WTC11 (cell line): ENCODE measurements around the gene TNC. TPM values are rescaled to one million over a fixed set of nuclear protein-coding genes. Genes with fewer than 3 reads are reported as not detected.

Experiments used
- ATAC-seq: fragments of 200-7000 bp; cut with Tn5 transposase; 2 replicates; pipeline ENCODE4 v1.10.0; 2021; ENCODE audit warnings: mild to moderate bottlenecking, moderate library complexity
- CTCF ChIA-PET: fragments of 300-600 bp; sonication (Branson Sonifier 250); formaldehyde crosslinking; loops from one replicate; lab custom pipeline; 2021; ENCODE audit warnings: antibody characterized with exemption; lab: Charles Lee
- POLR2A ChIA-PET: fragments of 350-600 bp; sonication (Branson Sonifier 250); formaldehyde crosslinking; loops from one replicate; lab custom pipeline; 2021; ENCODE audit warnings: antibody characterized with exemption; lab: Charles Lee
- DNase-seq: peaks from one replicate; pipeline ENCODE4 v3.0.0; 2021; ENCODE audit warnings: low spot score
- H3K27ac Mint-ChIP-seq: 2 replicates; pipeline ENCODE4 v1.8.0; 2021; ENCODE audit warnings: mixed read lengths
- H3K27me3 Mint-ChIP-seq: 2 replicates; pipeline ENCODE4 v1.8.0; 2021; ENCODE audit warnings: low read depth, mild to moderate bottlenecking, moderate library complexity, mixed read lengths
- H3K36me3 Mint-ChIP-seq: 2 replicates; pipeline ENCODE4 v1.8.0; 2021; ENCODE audit warnings: mixed read lengths
- H3K4me1 Mint-ChIP-seq: 2 replicates; pipeline ENCODE4 v1.8.0; 2022; ENCODE audit warnings: mixed read lengths
- H3K4me3 Mint-ChIP-seq: 2 replicates; pipeline ENCODE4 v1.8.0; 2021; ENCODE audit warnings: mild to moderate bottlenecking, moderate library complexity, mixed read lengths
- H3K9me3 Mint-ChIP-seq: 2 replicates; pipeline ENCODE4 v1.8.0; 2021; ENCODE audit warnings: mixed read lengths
- AFF4 ChIP-seq: sonication (generic); formaldehyde crosslinking; IDR thresholded peaks from 2 replicates; pipeline ENCODE4 v1.8.1; 2023; ENCODE audit warnings: mild to moderate bottlenecking, missing genetic modification reagents, borderline replicate concordance
- E2F1 ChIP-seq: sonication (generic); formaldehyde crosslinking; IDR thresholded peaks from 2 replicates; pipeline ENCODE4 v1.8.0; 2022; ENCODE audit warnings: mild to moderate bottlenecking, missing genetic modification reagents
- E2F5 ChIP-seq: sonication (generic); formaldehyde crosslinking; IDR thresholded peaks from 2 replicates; pipeline ENCODE4 v1.8.1; 2022; ENCODE audit warnings: mild to moderate bottlenecking, moderate library complexity, missing genetic modification reagents
- ELF4 ChIP-seq: sonication (generic); formaldehyde crosslinking; IDR thresholded peaks from 2 replicates; pipeline ENCODE4 v1.8.1; 2022; ENCODE audit warnings: low read depth, mild to moderate bottlenecking, moderate library complexity, missing genetic modification reagents
- ESRRA ChIP-seq: sonication (generic); formaldehyde crosslinking; IDR thresholded peaks from 2 replicates; pipeline ENCODE4 v1.8.1; 2022; ENCODE audit warnings: mild to moderate bottlenecking, missing genetic modification reagents, borderline replicate concordance
- ETV6 ChIP-seq: sonication (generic); formaldehyde crosslinking; IDR thresholded peaks from 2 replicates; pipeline ENCODE4 v1.8.1; 2022; ENCODE audit warnings: mild to moderate bottlenecking, missing genetic modification reagents
- IRF1 ChIP-seq: sonication (generic); formaldehyde crosslinking; IDR thresholded peaks from 2 replicates; pipeline ENCODE4 v1.8.0; 2023; ENCODE audit warnings: missing genetic modification reagents
- STAT6 ChIP-seq: sonication (generic); formaldehyde crosslinking; conservative IDR thresholded peaks from 2 replicates; pipeline ENCODE4 v1.8.1; 2023; ENCODE audit warnings: mild to moderate bottlenecking, low read depth, missing genetic modification reagents, moderate library complexity
- TCF7 ChIP-seq: sonication (generic); formaldehyde crosslinking; IDR thresholded peaks from 2 replicates; pipeline ENCODE4 v1.8.0; 2022; ENCODE audit warnings: mild to moderate bottlenecking, low read depth, missing genetic modification reagents, moderate library complexity
- TP53 ChIP-seq: sonication (generic); formaldehyde crosslinking; IDR thresholded peaks from 2 replicates; pipeline ENCODE4 v1.8.1; 2023; ENCODE audit warnings: mild to moderate bottlenecking, missing genetic modification reagents
- ZBTB21 ChIP-seq: sonication (generic); formaldehyde crosslinking; IDR thresholded peaks from 2 replicates; pipeline ENCODE4 v1.8.1; 2023; ENCODE audit warnings: mild to moderate bottlenecking, missing genetic modification reagents, borderline replicate concordance
- ZNF138 ChIP-seq: sonication (generic); formaldehyde crosslinking; conservative IDR thresholded peaks from 2 replicates; pipeline ENCODE4 v1.8.1; 2022; ENCODE audit warnings: mild to moderate bottlenecking, moderate library complexity, missing genetic modification reagents
- ZNF416 ChIP-seq: fragments of 250-450 bp; sonication (Bioruptor Pico); IDR thresholded peaks from 2 replicates; pipeline ENCODE4 v1.9.0; 2021; ENCODE audit warnings: mild to moderate bottlenecking, inconsistent platforms
- ZNF512 ChIP-seq: sonication (generic); formaldehyde crosslinking; IDR thresholded peaks from 2 replicates; pipeline ENCODE4 v1.8.1; 2022; ENCODE audit warnings: missing genetic modification reagents, borderline replicate concordance
- total RNA-seq: library from RNA; stranded (reverse); gene quantifications from 3 replicates; pipeline ENCODE4 v1.2.3, GENCODE V29; 2021

TNC gene
- total RNA-seq, 1 experiment from 2014 or later: 4.5 TPM

- CTCF ChIA-PET: no interaction called here
- TF ChIP-seq TP53 (CRISPR knock-in tag) (no peak), STAT6 (no peak)
- H3K27me3 Mint-ChIP-seq: peaks cover 5% of the 10 kb centered on the region
- no peak for ATAC-seq
- H3K9me3 Mint-ChIP-seq: no peaks in the 10 kb centered on the region
- H3K4me3 Mint-ChIP-seq: no peak overlapping the region
- DNase-seq: no peak
- H3K27ac Mint-ChIP-seq: no peak overlapping the region
- H3K36me3 Mint-ChIP-seq: no peaks in the 10 kb centered on the region
- POLR2A ChIA-PET: no interaction called here
- H3K4me1 Mint-ChIP-seq: no peaks in the 10 kb centered on the region; the same call in 1 of the 2 replicates
Measured at GRCh38 chr9:115133649-115134048, 15.7 kb upstream of the TNC start.

- no peaks in the 10 kb centered on the region; the same call in 1 of the 2 replicates for H3K4me1 Mint-ChIP-seq
- H3K27ac Mint-ChIP-seq: no peak overlapping the region
- TF ChIP-seq ZNF416: no peak
- no peak for TF ChIP-seq ZBTB21 (CRISPR knock-in tag)
- TF ChIP-seq ESRRA (CRISPR knock-in tag): no peak
- TF ChIP-seq E2F5 (CRISPR knock-in tag): no peak
- TF ChIP-seq AFF4 (CRISPR knock-in tag): no peak
- TF ChIP-seq ZNF512 (CRISPR knock-in tag): no peak
- TF ChIP-seq ZNF138 (CRISPR knock-in tag): no peak
- no peak for TF ChIP-seq E2F1 (CRISPR knock-in tag)
- no peak for TF ChIP-seq ETV6 (CRISPR knock-in tag)
- TF ChIP-seq TCF7 (CRISPR knock-in tag): no peak
- TF ChIP-seq IRF1 (CRISPR knock-in tag): no peak
- no peak for TF ChIP-seq ELF4
- DNase-seq: peak; percentile 15
- peak; percentile 57 for ATAC-seq
- CTCF ChIA-PET: no interaction called here
- no peak overlapping the region for H3K4me3 Mint-ChIP-seq
- peaks cover 5% of the 10 kb centered on the region for H3K27me3 Mint-ChIP-seq
- no peaks in the 10 kb centered on the region for H3K36me3 Mint-ChIP-seq
- POLR2A ChIA-PET: no interaction called here
- H3K9me3 Mint-ChIP-seq: no peaks in the 10 kb centered on the region
Measured at GRCh38 chr9:115132648-115133047, 14.7 kb upstream of the TNC start.
